Neural progenitor cell (in vitro differentiated cells): ENCODE data around the gene LRBA. TPM values are rescaled to one million over a fixed set of nuclear protein-coding genes. Genes with fewer than 3 reads are reported as not detected.

Experiments
- DNase-seq: peaks from one replicate; pipeline ENCODE4 v3.0.0-alpha.2; 2016; ENCODE audit warnings: low spot score
- H2AFZ ChIP-seq: fragments of 200-600 bp; sonication (generic); replicated peaks from 2 replicates; pipeline ENCODE4 v1.6.1; 2016; ENCODE audit warnings: antibody characterized with exemption
- H3F3A ChIP-seq: fragments of 200-600 bp; sonication (generic); 2 replicates; pipeline ENCODE4 v1.6.1; 2016; ENCODE audit warnings: antibody characterized with exemption, low read depth
- H3K27ac ChIP-seq: fragments of 200-600 bp; sonication (generic); 2 replicates; pipeline ENCODE4 v1.5.1; 2016; ENCODE audit warnings: mild to moderate bottlenecking
- H3K27me3 ChIP-seq: fragments of 200-600 bp; sonication (generic); 2 replicates; pipeline ENCODE4 v1.6.1; 2016; ENCODE audit warnings: mild to moderate bottlenecking, moderate library complexity
- H3K36me3 ChIP-seq: fragments of 200-600 bp; sonication (generic); 2 replicates; pipeline ENCODE4 v1.5.1; 2016
- H3K4me1 ChIP-seq: fragments of 200-600 bp; sonication (generic); 2 replicates; pipeline ENCODE4 v1.6.1; 2016; ENCODE audit warnings: mixed run types
- H3K4me2 ChIP-seq: fragments of 200-600 bp; sonication (generic); 2 replicates; pipeline ENCODE4 v1.6.1; 2016
- H3K4me3 ChIP-seq: fragments of 200-600 bp; sonication (generic); 2 replicates; pipeline ENCODE4 v1.5.1; 2016
- H3K79me2 ChIP-seq: fragments of 200-600 bp; sonication (generic); 2 replicates; pipeline ENCODE4 v1.6.1; 2016; ENCODE audit warnings: low read depth
- H3K9ac ChIP-seq: fragments of 200-600 bp; sonication (generic); 2 replicates; pipeline ENCODE4 v1.6.1; 2016
- H3K9me3 ChIP-seq: fragments of 200-600 bp; sonication (generic); 2 replicates; pipeline ENCODE4 v1.5.1; 2016; ENCODE audit warnings: low read depth
- H4K20me1 ChIP-seq: fragments of 200-600 bp; sonication (generic); 2 replicates; pipeline ENCODE4 v1.6.1; 2016; ENCODE audit warnings: low read depth
- H3K27ac Mint-ChIP-seq: 3 replicates; pipeline ENCODE4 v1.8.0; 2021; ENCODE audit warnings: mixed read lengths
- H3K27me3 Mint-ChIP-seq: 2 replicates; pipeline ENCODE4 v1.8.0; 2022; ENCODE audit warnings: low read depth, mild to moderate bottlenecking, inconsistent platforms, moderate library complexity, mixed read lengths; ENCODE audit not compliant: insufficient read depth
- H3K36me3 Mint-ChIP-seq: 3 replicates; pipeline ENCODE4 v1.8.0; 2021; ENCODE audit warnings: mixed read lengths
- H3K4me1 Mint-ChIP-seq: 3 replicates; pipeline ENCODE4 v1.8.0; 2021; ENCODE audit warnings: mixed read lengths
- H3K4me3 Mint-ChIP-seq: 3 replicates; pipeline ENCODE4 v1.8.0; 2021; ENCODE audit warnings: mild to moderate bottlenecking, moderate library complexity, mixed read lengths
- H3K9me3 Mint-ChIP-seq: 3 replicates; pipeline ENCODE4 v1.8.0; 2020; ENCODE audit warnings: mixed read lengths
- EZH2 ChIP-seq: fragments of 200-600 bp; sonication (generic); IDR thresholded peaks from 2 replicates; pipeline ENCODE4 v1.6.1; 2017; ENCODE audit warnings: antibody characterized with exemption, mild to moderate bottlenecking, moderate library complexity
- EZH2phosphoT487 ChIP-seq: fragments of 200-600 bp; sonication (generic); IDR thresholded peaks from 2 replicates; pipeline ENCODE4 v1.6.1; 2017; ENCODE audit warnings: antibody characterized with exemption
- total RNA-seq: library from RNA; depleted of rRNA; stranded (reverse); fragments of >200 nt; gene quantifications from 2 replicates; pipeline ENCODE4 v1.2.3, GENCODE V29; 2015; ENCODE audit warnings: low replicate concordance
- TF ChIP-seq, protein P1 (sequence below): fragments of 200-600 bp; sonication (generic); IDR thresholded peaks from 2 replicates; pipeline ENCODE4 v1.5.1; 2017; ENCODE audit warnings: antibody characterized with exemption, mild to moderate bottlenecking

LRBA gene
- total RNA-seq, 1 donor from 2014 or later = 111 TPM

DNA sequence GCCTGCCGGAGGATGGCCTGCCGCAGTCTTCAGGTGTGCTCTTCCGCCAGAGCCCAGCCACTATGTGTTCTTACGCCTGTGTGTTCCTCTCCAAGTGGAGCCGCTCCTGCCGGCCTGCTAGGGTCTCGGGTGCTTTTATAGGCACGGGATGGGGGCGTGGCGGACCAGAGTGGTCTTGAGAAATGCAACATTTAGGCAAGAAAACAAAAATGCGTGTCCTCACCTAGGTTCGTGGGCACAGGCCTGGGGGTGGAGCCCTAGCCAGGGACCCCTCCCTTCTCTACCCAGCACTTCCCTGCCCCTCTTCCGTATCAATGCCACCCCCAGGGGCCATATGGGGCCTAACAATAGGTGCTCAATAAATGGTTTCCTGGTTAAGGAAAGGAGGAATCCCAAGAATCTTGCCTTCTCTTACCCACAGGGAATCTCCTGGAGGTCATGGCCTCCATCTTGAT is 34.4 kb upstream of the LRBA start:
- Histone ChIP-seq H3K9ac (no peak overlapping the region), H3K4me1 (peaks cover 10% of the 10 kb centered on the region), H3K27ac (no peak overlapping the region), H3K4me2 (peak overlapping the region; percentile 35), H2AFZ (peak overlapping the region; percentile 79), H3K9me3 (no peaks in the 10 kb centered on the region), H3K79me2 (no peaks in the 10 kb centered on the region), H3K4me3 (no peak overlapping the region), H3K36me3 (no peaks in the 10 kb centered on the region), H3F3A (peaks cover 6% of the 10 kb centered on the region), H3K27me3 (no peaks in the 10 kb centered on the region), H4K20me1 (no peaks in the 10 kb centered on the region)
- peak; percentile 33 for DNase-seq
- H3K4me3 Mint-ChIP-seq = no peak overlapping the region
- H3K36me3 Mint-ChIP-seq = no peaks in the 10 kb centered on the region
- H3K27me3 Mint-ChIP-seq = no peaks in the 10 kb centered on the region
- TF ChIP-seq, protein P1, sequence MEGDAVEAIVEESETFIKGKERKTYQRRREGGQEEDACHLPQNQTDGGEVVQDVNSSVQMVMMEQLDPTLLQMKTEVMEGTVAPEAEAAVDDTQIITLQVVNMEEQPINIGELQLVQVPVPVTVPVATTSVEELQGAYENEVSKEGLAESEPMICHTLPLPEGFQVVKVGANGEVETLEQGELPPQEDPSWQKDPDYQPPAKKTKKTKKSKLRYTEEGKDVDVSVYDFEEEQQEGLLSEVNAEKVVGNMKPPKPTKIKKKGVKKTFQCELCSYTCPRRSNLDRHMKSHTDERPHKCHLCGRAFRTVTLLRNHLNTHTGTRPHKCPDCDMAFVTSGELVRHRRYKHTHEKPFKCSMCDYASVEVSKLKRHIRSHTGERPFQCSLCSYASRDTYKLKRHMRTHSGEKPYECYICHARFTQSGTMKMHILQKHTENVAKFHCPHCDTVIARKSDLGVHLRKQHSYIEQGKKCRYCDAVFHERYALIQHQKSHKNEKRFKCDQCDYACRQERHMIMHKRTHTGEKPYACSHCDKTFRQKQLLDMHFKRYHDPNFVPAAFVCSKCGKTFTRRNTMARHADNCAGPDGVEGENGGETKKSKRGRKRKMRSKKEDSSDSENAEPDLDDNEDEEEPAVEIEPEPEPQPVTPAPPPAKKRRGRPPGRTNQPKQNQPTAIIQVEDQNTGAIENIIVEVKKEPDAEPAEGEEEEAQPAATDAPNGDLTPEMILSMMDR = no peak
- no peak for TF ChIP-seq EZH2
- TF ChIP-seq EZH2phosphoT487 = no peak
- H3K27ac Mint-ChIP-seq = no peak overlapping the region
- H3K4me1 Mint-ChIP-seq = no peaks in the 10 kb centered on the region
- H3K9me3 Mint-ChIP-seq = no peaks in the 10 kb centered on the region

DNA sequence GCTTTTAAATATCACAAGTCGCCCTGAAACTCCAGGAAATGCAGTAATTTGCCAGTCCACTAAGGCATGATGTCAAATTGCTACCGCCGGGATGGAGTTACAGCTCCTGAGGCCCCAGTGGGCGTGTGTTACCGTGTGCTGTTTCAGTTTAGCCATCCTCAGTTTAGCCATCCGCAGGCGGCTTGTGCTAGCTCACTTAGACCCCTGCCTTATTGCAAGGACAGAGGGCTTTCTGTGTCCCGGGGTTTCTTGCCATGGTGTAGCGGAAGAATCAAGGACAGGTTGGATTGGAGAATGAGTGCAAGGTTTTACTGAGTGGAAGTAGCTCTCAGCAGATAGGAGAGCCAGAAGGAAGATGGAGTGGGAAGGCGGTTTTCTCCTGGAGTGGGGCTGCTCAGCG is 33.8 kb upstream of the LRBA start:
- Histone ChIP-seq H3K27ac (no peak overlapping the region), H3K4me1 (peaks cover 10% of the 10 kb centered on the region), H3K9ac (no peak overlapping the region), H4K20me1 (no peaks in the 10 kb centered on the region), H3K27me3 (no peaks in the 10 kb centered on the region), H3K79me2 (no peaks in the 10 kb centered on the region), H3K36me3 (no peaks in the 10 kb centered on the region), H3K4me3 (no peak overlapping the region), H3K4me2 (peak overlapping the region; percentile 35), H2AFZ (peak overlapping the region; percentile 79), H3F3A (peaks cover 6% of the 10 kb centered on the region), H3K9me3 (no peaks in the 10 kb centered on the region)
- no peaks in the 10 kb centered on the region for H3K4me1 Mint-ChIP-seq
- TF ChIP-seq EZH2phosphoT487 (no peak), EZH2 (no peak)
- TF ChIP-seq, protein P1 = no peak
- H3K4me3 Mint-ChIP-seq = no peak overlapping the region
- H3K9me3 Mint-ChIP-seq = no peaks in the 10 kb centered on the region
- no peaks in the 10 kb centered on the region for H3K36me3 Mint-ChIP-seq
- H3K27ac Mint-ChIP-seq = no peak overlapping the region
- peak; percentile 6 for DNase-seq
- H3K27me3 Mint-ChIP-seq = no peaks in the 10 kb centered on the region

DNA sequence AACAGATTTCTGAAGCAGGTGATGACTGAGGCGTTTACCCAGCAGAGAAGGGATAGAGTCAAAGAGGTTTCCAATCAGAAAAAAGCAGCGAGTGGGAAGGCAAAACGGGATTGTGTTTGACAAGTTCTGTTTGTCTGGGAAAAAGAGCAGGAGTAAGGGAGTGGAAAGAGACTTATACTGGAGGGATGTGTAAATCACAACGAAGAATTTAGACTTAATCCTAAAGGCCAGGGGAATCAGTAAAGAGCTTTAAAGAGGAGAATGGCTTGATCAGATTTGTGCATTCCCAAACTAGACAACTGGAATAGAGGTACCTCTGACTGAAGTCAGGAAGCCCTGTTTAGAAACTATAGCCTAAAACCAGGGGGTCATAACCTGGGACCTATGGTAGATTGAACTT is 31.5 kb upstream of the LRBA start:
- no peak for DNase-seq
- Histone ChIP-seq H3K36me3 (no peaks in the 10 kb centered on the region), H3K27me3 (no peaks in the 10 kb centered on the region), H3K27ac (no peak overlapping the region), H3K4me1 (peaks cover 10% of the 10 kb centered on the region), H2AFZ (peak overlapping the region; percentile 26), H3K4me2 (no peak overlapping the region), H3K9ac (no peak overlapping the region), H3K9me3 (no peaks in the 10 kb centered on the region), H4K20me1 (no peaks in the 10 kb centered on the region), H3F3A (peaks cover 6% of the 10 kb centered on the region), H3K79me2 (no peaks in the 10 kb centered on the region), H3K4me3 (no peak overlapping the region)
- Mint-ChIP-seq H3K27me3 (no peaks in the 10 kb centered on the region), H3K36me3 (no peaks in the 10 kb centered on the region), H3K9me3 (no peaks in the 10 kb centered on the region), H3K4me1 (no peaks in the 10 kb centered on the region), H3K27ac (no peak overlapping the region), H3K4me3 (no peak overlapping the region)
- no peak for TF ChIP-seq EZH2
- TF ChIP-seq EZH2phosphoT487 = no peak
- TF ChIP-seq, protein P1 = no peak
